GM21515 (cell line): ENCODE measurements around the gene LRRC10.
"Not testable (repeated sequence)": the region's sequence is repeated elsewhere in the genome, so short reads cannot be mapped to it uniquely, and the experiment has no call there.

ENCODE experiments used
- ATAC-seq: cut with Tn5 transposase; IDR thresholded peaks from one replicate; pipeline ENCODE4 v1.9.1; 2021; ENCODE audit not compliant: unreplicated experiment

The LRRC10 gene

GRCh38 chr12:69620077-69620476 lies 9.4 kb upstream of the LRRC10 start:
- ATAC-seq = no peak

- ATAC-seq = no peak
These were observed 8.3 kb upstream of the LRRC10 start for GRCh38 chr12:69619050-69619449.

- ATAC-seq = no peak
These were observed 5.3 kb upstream of the LRRC10 start for GRCh38 chr12:69616025-69616424.

- no peak for ATAC-seq
These were observed 2.6 kb upstream of the LRRC10 start for GRCh38 chr12:69613351-69613750.

GRCh38 chr12:69610126-69610525 lies 581 bp downstream of the LRRC10 start:
- no peak for ATAC-seq

GRCh38 chr12:69608114-69608513 lies 2.6 kb downstream of the LRRC10 start:
- ATAC-seq = no peak

- not testable (repeated sequence) for ATAC-seq
These were observed 6.4 kb downstream of the LRRC10 start for GRCh38 chr12:69604275-69604674.

GRCh38 chr12:69603556-69603955 lies 7.2 kb downstream of the LRRC10 start:
- not testable (repeated sequence) for ATAC-seq

- no peak for ATAC-seq
These were observed 7.8 kb downstream of the LRRC10 start for GRCh38 chr12:69602954-69603353.

- ATAC-seq = no peak
These were observed 8.6 kb downstream of the LRRC10 start for GRCh38 chr12:69601962-69602685.

GRCh38 chr12:69600804-69601203 lies 9.9 kb downstream of the LRRC10 start:
- no peak for ATAC-seq

- no peak for ATAC-seq
These were observed 12.4 kb downstream of the LRRC10 start for GRCh38 chr12:69598174-69598753.

- ATAC-seq = no peak
These were observed 15.0 kb downstream of the LRRC10 start for GRCh38 chr12:69595689-69596088.

GRCh38 chr12:69589082-69589481 lies 21.6 kb downstream of the LRRC10 start:
- no peak for ATAC-seq

- ATAC-seq = no peak
These were observed 22.2 kb downstream of the LRRC10 start for GRCh38 chr12:69588527-69588926.

- ATAC-seq = peak; percentile 98
These were observed 25.3 kb downstream of the LRRC10 start, which contains the start of gene CCT2 for GRCh38 chr12:69585189-69586062. Gene CCT2, plus strand, starts transcription at chr12:69585459. Its CDS starts 63 bp downstream, at chr12:69585522.

- ATAC-seq = no peak
These were observed 27.5 kb downstream of the LRRC10 start for GRCh38 chr12:69583203-69583602.

- no peak for ATAC-seq
These were observed 30.6 kb downstream of the LRRC10 start for GRCh38 chr12:69580074-69580473.

- ATAC-seq = no peak
These were observed 31.7 kb downstream of the LRRC10 start for GRCh38 chr12:69579029-69579428.

- ATAC-seq = no peak
These were observed 32.4 kb downstream of the LRRC10 start for GRCh38 chr12:69578283-69578682.

- ATAC-seq = no peak
These were observed 35.4 kb downstream of the LRRC10 start for GRCh38 chr12:69575346-69575745.
